Anterior cingulate cortex (tissue), 58 donors: ENCODE results near the gene LRRC14B.

Source experiments
- DNase-seq, 58 donors: peaks; one replicate each; lab custom pipeline; 2025; lab: John Stamatoyannopoulos, UW

LRRC14B gene

GRCh38 chr5:172841-173251 lies 18.4 kb upstream of the LRRC14B start:
- DNase-seq = no peak

GRCh38 chr5:173392-174290 lies 17.7 kb upstream of the LRRC14B start:
- no peak for DNase-seq

- DNase-seq = no peak
Observed at GRCh38 chr5:174291-174600, 17.0 kb upstream of the LRRC14B start.

GRCh38 chr5:174876-175465 lies 16.3 kb upstream of the LRRC14B start:
- no peak for DNase-seq

- DNase-seq = no peak
Observed at GRCh38 chr5:176296-176823, 14.9 kb upstream of the LRRC14B start.

GRCh38 chr5:178110-178509 lies 13.2 kb upstream of the LRRC14B start:
- no peak for DNase-seq

GRCh38 chr5:179401-179800 lies 11.9 kb upstream of the LRRC14B start:
- DNase-seq = no peak

GRCh38 chr5:180286-180918 lies 10.9 kb upstream of the LRRC14B start:
- DNase-seq = no peak

GRCh38 chr5:181160-181559 lies 10.1 kb upstream of the LRRC14B start:
- DNase-seq = no peak

- no peak for DNase-seq
Observed at GRCh38 chr5:181566-181965, 9.7 kb upstream of the LRRC14B start.

- DNase-seq = no peak
Observed at GRCh38 chr5:182126-182525, 9.2 kb upstream of the LRRC14B start.

GRCh38 chr5:184471-184870 lies 6.8 kb upstream of the LRRC14B start:
- no peak for DNase-seq

GRCh38 chr5:185095-186070 lies 5.9 kb upstream of the LRRC14B start:
- DNase-seq = no peak

- no peak for DNase-seq
Observed at GRCh38 chr5:186091-187041, 4.9 kb upstream of the LRRC14B start.

GRCh38 chr5:187042-187431 lies 4.3 kb upstream of the LRRC14B start:
- DNase-seq = no peak

- DNase-seq = peak in 1 of 58 donors; percentile 9
Observed at GRCh38 chr5:187617-188451, 3.5 kb upstream of the LRRC14B start.

GRCh38 chr5:188488-189481 lies 2.5 kb upstream of the LRRC14B start:
- DNase-seq = peak in 56 of 58 donors; percentile 7 to 81 (median 59)
